ENCODE measurements around the gene FAM222B. TPM values are rescaled to one million over a fixed set of nuclear protein-coding genes. Genes with fewer than 3 reads are reported as not detected.
"Not testable (repeated sequence)": the region's sequence is repeated elsewhere in the genome, so short reads cannot be mapped to it uniquely, and the experiment has no call there.

The FAM222B gene
- 15.4 TPM for polyA plus RNA-seq (ENCODE audit: insufficient read length)

GRCh38 chr17:28842282-28843012 is at the start of gene FAM222B:
Gene FAM222B (minus strand): TSS chr17:28842790. CDS start chr17:28766667, 76,123 bp downstream.
- peak; percentile 87 for DNase-seq

GRCh38 chr17:28892024-28892423 is 49.4 kb upstream of the FAM222B start:
- no peak for DNase-seq

- DNase-seq, result no peak
Measured at GRCh38 chr17:28891201-28891600, 48.6 kb upstream of the FAM222B start.

- DNase-seq, result no peak
Measured at GRCh38 chr17:28889996-28890395, 47.4 kb upstream of the FAM222B start.

DNA sequence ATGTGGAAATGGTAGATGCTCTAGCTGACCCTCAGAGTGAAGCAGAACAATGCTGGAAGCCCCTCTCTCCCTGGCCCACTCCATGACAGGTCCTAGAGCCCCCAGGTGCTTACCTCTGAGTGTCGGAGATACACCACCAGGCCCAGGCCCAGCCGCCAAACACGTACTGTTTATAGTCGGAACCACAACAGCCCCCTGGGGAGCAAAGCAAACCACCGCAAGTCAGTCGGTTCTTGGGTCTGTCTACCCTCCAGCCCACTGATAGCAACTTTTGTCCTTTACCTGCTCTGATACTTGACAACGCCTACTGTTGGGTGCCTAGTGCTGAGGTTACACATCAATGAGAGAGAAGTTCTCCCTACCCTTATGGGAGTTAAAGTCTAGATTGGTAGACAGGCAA is 46.2 kb upstream of the FAM222B start:
- DNase-seq, result no peak

DNA sequence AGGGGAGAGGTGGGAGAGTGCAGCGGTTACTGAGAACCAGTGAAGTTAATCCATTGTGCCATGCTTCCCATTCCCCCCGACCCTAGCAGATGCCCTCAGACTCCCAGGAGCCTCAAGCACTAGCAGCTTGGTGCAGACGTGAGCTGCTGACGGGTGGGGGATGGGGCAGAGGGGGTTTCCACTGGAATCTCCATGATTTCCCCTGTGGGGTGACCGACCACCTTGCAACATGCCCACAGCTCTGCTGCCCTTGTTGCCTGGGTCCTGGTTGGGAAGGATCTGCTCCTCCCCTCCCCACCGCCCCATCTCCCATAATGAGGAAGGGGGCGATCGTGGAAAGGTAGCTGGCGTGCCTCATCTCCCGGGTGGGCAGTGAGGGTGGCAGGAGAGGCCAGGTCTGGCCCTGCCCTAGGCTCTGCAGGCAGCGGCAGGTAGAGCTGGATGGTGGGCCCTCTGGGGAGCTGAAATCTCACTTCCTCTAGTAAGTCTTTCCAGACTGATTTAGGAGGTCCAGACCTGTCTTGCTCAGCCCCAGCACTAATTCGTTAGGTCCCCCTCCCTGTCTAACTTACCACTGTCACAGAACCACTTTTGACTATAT is 45.4 kb upstream of the FAM222B start:
- DNase-seq, result no peak

DNA sequence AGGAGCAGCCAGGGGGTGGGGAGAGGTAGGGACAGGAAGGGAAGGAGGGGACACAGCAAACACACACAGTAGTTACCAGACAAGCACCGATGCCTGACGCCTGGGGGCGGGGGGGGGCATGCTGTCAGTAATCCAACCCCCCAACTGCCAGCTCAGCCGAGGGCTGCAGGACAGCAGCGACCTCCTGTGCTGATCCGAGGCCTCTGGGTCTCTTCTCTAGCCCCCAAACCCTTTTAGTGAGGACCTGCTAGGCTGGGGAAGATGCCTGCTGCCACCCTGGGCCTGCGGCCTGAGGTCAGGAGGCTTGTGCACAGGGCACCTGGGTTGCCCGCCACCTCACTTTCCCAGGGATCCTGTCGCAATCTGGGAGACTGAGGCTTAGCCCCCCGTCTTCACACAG is 43.4 kb upstream of the FAM222B start:
- DNase-seq, result no peak

DNA sequence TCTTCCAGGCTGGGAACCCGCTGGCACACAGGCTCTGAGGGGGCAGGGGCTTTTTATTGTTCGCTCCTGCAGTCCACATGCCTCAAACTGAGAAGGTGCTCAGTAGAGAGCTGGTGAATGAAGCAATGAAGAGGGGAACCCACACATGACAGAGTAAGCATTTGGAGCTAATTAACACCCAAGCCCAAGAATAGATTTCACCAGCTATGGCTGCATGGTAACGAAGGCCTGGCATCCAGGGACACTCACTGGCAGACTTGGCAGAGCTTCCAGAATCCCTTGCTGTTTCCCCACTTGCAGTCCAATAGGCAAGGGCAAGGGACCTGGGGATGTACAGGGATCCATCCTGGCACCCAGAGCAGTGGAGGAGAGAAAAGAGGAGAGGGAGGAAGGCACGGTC is 42.8 kb upstream of the FAM222B start:
- no peak for DNase-seq

GRCh38 chr17:28883967-28884702 is 41.5 kb upstream of the FAM222B start:
- DNase-seq, result no peak

- no peak for DNase-seq
Measured at GRCh38 chr17:28882154-28882895, 39.7 kb upstream of the FAM222B start.

- no peak for DNase-seq
Measured at GRCh38 chr17:28881533-28882056, 39.0 kb upstream of the FAM222B start.

DNA sequence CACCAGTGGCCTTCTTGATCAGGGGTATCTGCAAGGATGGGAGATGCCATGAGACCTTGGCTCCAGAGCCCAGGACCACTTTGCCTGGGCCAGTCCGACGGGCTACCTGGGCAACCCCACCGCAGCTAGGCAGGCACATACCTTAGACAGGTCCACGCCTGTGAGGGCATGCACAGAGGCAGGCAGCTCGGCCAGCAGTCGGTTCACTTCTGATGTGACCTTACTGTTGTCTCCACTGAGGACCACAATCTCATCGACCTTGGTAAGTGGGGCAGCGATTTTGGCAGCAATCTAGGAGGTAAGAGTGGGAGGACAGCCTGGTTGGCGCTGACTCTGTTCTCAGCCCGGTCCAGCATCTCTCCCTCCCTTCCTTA is 38.0 kb upstream of the FAM222B start:
- no peak for DNase-seq

DNA sequence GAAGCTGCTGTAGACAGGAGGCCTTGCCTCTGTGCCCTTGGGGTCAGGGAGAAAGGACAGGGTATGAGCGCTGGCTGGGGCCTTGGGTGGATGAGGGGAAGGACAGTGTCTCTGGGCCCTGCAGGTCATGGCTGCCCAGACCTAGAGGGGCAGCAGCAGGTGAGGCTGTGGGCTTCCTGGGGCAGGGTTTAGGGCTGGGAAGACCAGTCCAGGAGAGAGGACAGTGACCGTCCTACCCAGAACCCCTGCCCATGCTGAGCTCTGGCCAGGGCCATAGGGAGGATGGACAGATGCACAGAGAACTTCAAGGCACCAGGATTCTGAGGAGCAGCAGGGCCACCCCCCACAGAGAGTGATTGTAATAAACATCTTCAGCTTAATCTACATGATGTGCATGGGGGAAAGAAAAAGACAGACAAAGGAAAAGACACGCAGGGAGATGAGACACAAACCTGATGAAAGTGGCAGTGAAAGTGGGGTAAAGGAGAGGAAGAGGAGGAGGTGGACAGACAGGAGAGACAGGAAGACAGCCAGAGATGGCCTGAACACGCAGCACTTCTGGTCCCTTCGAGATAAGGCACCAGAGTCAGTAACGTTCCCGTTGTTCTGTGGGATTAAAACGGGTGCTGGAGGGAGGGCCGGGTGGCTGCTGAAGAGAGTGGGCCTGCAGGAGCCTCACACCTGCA is 37.4 kb upstream of the FAM222B start:
- DNase-seq, result no peak

- no peak for DNase-seq
Measured at GRCh38 chr17:28878981-28879380, 36.4 kb upstream of the FAM222B start.

- DNase-seq, result no peak
Measured at GRCh38 chr17:28878158-28878910, 35.7 kb upstream of the FAM222B start.

DNA sequence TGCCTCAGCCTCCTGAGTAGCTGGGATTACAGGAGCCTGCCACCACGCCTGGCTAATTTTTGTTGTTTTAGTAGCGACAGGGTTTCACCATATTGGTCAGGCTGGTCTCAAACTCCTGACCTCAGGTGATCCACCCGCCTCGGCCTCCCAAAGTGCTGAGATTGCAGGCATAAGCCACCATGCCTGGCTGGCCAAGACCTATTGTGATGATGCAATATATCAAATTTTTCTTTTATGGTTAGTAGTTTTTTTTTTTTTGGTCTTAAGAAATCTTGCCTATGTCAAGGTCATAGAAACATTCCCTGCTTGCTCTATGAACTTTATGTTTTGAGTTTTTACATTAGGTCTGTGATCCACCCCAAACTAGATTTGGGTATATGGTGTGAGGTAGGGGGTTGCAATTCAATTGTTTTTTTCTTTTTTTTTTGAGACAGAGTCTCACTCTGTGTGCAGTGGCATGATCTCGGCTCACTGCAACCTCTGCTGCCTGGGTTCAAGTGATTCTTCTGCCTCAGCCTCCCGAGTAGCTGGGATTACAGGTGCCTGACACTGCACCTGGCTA is 34.6 kb upstream of the FAM222B start:
- not testable (repeated sequence) for DNase-seq

GRCh38 chr17:28875848-28876550 is 33.4 kb upstream of the FAM222B start:
- DNase-seq, result no peak

GRCh38 chr17:28874750-28875149 is 32.2 kb upstream of the FAM222B start:
- DNase-seq, result no peak

GRCh38 chr17:28873839-28874238 is 31.2 kb upstream of the FAM222B start:
- DNase-seq, result no peak

DNA sequence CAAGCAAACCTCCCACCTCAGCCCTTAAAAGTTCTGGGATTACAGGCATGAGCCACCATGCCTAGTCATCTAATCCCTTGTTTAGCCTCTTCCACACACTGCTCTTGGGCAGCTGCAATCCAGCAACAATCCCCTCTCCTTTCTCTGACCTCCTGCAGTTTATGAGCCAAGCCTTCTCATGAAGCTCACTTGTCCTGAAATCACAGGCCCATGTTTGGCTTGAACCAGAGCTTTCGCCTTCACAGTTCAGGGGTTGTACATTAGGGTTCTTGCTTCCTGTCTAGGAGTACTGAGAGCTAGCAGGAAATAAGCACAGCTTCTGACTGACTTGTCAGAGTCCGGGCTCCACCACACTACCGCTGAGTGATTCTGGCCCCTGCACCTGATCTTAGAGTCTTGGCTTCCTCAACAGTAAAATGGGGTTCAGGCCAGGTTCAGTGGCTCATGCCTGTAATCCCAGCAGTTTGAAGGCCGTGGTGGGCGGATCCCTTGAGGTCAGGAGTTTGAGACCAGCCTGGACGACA is 28.5 kb upstream of the FAM222B start:
- DNase-seq, result no peak

Measured in hindlimb muscle (tissue), 1 donor.